ENCODE data around the gene PSMA1. TPM values are rescaled to one million over a fixed set of nuclear protein-coding genes. Genes with fewer than 3 reads are reported as not detected.

PSMA1 gene
- total RNA-seq, 1 experiment from 2014 or later = 198 TPM

DNA sequence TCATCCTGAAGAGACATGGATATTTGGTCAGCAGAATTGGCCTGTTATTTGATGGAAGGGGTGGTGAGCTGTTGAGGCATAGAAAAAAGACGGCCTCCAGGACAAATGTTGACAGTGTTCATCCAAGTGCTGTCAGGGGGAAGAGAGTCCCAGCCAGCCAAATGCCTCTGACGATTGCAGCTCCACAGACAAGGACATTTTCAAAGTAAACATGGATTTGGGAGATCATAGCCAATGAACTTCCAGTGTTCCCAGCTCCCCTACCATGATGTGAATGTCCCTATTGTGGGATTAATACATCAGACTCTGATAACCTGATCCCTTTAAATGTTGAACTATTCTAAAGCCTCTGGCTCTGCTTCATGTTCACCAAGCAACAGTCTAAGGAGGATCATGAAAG lies 31.2 kb upstream of the PSMA1 start:
- ChIA-PET CTCF (no interaction called here), POLR2A (interaction anchor here (0.6 kb wide), 1 partner anchor 14 kb away, joined by 3 read pairs; no protein-coding TSS in a partner anchor)
- in situ Hi-C loops (cut with HindIII; ENCODE audit: low pct_unique_long_range_greater_than_20kb, low sequenced_read_pairs) (no loop called here), intact Hi-C loops (cut with micrococcal nuclease; ENCODE audit: unreplicated experiment) (no loop called here)
- no peak overlapping the region for H3K4me3 ChIP-seq (ENCODE audit: low read depth in 2 of 2, low read length in 2 of 2)
- TF ChIP-seq SIN3A (IDR thresholded peaks at IDR 0.05; ENCODE audit: borderline replicate concordance, insufficient read depth, low read depth, low read length) (no peak), POLR2AphosphoS5 (IDR thresholded peaks at IDR 0.05; ENCODE audit: low read depth, low read length) (no peak), TCF7L2 (IDR thresholded peaks at IDR 0.05; ENCODE audit: low read depth, low read length) (no peak)
- TF ChIP-seq, protein P1, sequence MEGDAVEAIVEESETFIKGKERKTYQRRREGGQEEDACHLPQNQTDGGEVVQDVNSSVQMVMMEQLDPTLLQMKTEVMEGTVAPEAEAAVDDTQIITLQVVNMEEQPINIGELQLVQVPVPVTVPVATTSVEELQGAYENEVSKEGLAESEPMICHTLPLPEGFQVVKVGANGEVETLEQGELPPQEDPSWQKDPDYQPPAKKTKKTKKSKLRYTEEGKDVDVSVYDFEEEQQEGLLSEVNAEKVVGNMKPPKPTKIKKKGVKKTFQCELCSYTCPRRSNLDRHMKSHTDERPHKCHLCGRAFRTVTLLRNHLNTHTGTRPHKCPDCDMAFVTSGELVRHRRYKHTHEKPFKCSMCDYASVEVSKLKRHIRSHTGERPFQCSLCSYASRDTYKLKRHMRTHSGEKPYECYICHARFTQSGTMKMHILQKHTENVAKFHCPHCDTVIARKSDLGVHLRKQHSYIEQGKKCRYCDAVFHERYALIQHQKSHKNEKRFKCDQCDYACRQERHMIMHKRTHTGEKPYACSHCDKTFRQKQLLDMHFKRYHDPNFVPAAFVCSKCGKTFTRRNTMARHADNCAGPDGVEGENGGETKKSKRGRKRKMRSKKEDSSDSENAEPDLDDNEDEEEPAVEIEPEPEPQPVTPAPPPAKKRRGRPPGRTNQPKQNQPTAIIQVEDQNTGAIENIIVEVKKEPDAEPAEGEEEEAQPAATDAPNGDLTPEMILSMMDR (IDR thresholded peaks at IDR 0.05) = no peak
- TF ChIP-seq, protein P2, sequence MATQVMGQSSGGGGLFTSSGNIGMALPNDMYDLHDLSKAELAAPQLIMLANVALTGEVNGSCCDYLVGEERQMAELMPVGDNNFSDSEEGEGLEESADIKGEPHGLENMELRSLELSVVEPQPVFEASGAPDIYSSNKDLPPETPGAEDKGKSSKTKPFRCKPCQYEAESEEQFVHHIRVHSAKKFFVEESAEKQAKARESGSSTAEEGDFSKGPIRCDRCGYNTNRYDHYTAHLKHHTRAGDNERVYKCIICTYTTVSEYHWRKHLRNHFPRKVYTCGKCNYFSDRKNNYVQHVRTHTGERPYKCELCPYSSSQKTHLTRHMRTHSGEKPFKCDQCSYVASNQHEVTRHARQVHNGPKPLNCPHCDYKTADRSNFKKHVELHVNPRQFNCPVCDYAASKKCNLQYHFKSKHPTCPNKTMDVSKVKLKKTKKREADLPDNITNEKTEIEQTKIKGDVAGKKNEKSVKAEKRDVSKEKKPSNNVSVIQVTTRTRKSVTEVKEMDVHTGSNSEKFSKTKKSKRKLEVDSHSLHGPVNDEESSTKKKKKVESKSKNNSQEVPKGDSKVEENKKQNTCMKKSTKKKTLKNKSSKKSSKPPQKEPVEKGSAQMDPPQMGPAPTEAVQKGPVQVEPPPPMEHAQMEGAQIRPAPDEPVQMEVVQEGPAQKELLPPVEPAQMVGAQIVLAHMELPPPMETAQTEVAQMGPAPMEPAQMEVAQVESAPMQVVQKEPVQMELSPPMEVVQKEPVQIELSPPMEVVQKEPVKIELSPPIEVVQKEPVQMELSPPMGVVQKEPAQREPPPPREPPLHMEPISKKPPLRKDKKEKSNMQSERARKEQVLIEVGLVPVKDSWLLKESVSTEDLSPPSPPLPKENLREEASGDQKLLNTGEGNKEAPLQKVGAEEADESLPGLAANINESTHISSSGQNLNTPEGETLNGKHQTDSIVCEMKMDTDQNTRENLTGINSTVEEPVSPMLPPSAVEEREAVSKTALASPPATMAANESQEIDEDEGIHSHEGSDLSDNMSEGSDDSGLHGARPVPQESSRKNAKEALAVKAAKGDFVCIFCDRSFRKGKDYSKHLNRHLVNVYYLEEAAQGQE (IDR thresholded peaks at IDR 0.05; ENCODE audit: insufficient read depth in 1 of 2, low read depth in 2 of 2, low read length in 1 of 2) = no peak
- no peaks in the 10 kb centered on the region for H3K4me1 ChIP-seq (ENCODE audit: control insufficient read depth, insufficient read depth, low read length)
- no peaks in the 10 kb centered on the region for H3K36me3 ChIP-seq (ENCODE audit: control insufficient read depth, insufficient read depth, low read length)
- H3K27me3 ChIP-seq (ENCODE audit: control insufficient read depth, insufficient read depth, low read length) = no peaks in the 10 kb centered on the region
- H3K9me3 ChIP-seq (ENCODE audit: control insufficient read depth, insufficient read depth, low read depth, low read length) = no peaks in the 10 kb centered on the region
- H3K27ac ChIP-seq (ENCODE audit: low read length) = no peak overlapping the region
- no peak for DNase-seq (ENCODE audit: low read depth, low spot score)
- no TSS peak for BruUV-seq (replicated peaks)
- no peak for ATAC-seq

DNA sequence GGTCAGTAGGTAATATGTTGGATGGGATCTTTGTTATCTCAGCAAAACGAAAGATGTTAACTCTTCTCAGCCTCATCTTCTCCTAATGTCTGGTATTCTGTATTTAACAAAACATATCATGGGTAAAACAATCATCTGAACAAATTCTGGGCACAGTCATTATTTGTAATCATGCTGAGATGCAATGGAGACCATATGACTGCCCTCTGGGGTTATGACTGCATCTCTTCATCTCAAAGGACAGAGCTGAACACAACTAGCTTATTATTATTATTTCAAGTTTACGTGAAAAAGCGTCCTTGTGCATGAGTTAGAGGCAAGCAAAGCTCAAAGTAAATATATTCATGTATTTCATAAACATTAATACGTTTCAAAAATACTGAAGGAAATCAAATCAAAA lies 29.7 kb upstream of the PSMA1 start:
- CTCF ChIA-PET = no interaction called here
- no peak overlapping the region for H3K27ac ChIP-seq (ENCODE audit: low read length)
- TF ChIP-seq, protein P1 (IDR thresholded peaks at IDR 0.05) = no peak
- TF ChIP-seq SIN3A (IDR thresholded peaks at IDR 0.05; ENCODE audit: borderline replicate concordance, insufficient read depth, low read depth, low read length) = no peak
- no peaks in the 10 kb centered on the region for H3K9me3 ChIP-seq (ENCODE audit: control insufficient read depth, insufficient read depth, low read depth, low read length)
- no TSS peak for BruUV-seq (replicated peaks)
- no peaks in the 10 kb centered on the region for H3K4me1 ChIP-seq (ENCODE audit: control insufficient read depth, insufficient read depth, low read length)
- no peaks in the 10 kb centered on the region for H3K27me3 ChIP-seq (ENCODE audit: control insufficient read depth, insufficient read depth, low read length)
- DNase-seq (ENCODE audit: low read depth, low spot score) (no peak), ATAC-seq (no peak)
- POLR2A ChIA-PET = no interaction called here
- in situ Hi-C loops (cut with HindIII; ENCODE audit: low pct_unique_long_range_greater_than_20kb, low sequenced_read_pairs) = no loop called here
- intact Hi-C loops (cut with micrococcal nuclease; ENCODE audit: unreplicated experiment) = no loop called here
- H3K36me3 ChIP-seq (ENCODE audit: control insufficient read depth, insufficient read depth, low read length) = no peaks in the 10 kb centered on the region
- no peak overlapping the region for H3K4me3 ChIP-seq (ENCODE audit: low read depth in 2 of 2, low read length in 2 of 2)
